ENCODE results near the gene CAMKMT.

Gene CAMKMT

GRCh38 chr2:44751754-44752479, 390.2 kb downstream of the CAMKMT start:
- H2BK5ac ChIP-seq (ENCODE audit: low read depth, low read length, poor library complexity) = no peak overlapping the region
- H3K79me1 ChIP-seq (ENCODE audit: low read length) = no peaks in the 10 kb centered on the region
- no peak overlapping the region for H2AFZ ChIP-seq (ENCODE audit: insufficient read depth, low read length, poor library complexity)
- H3K27me3 ChIP-seq (ENCODE audit: insufficient read depth, low read length) = no peaks in the 10 kb centered on the region
- no peak overlapping the region for H4K12ac ChIP-seq (ENCODE audit: low read depth, low read length)
- no peak overlapping the region for H4K91ac ChIP-seq (ENCODE audit: low read depth, low read length)
- DNase-seq = no peak
- H2BK120ac ChIP-seq (ENCODE audit: insufficient read depth, low read length, poor library complexity) = no peak overlapping the region
- H3K4me2 ChIP-seq (ENCODE audit: low read length) = no peak overlapping the region
- no peak overlapping the region for H4K8ac ChIP-seq (ENCODE audit: low read depth, low read length)
- H3K9ac ChIP-seq (ENCODE audit: low read length) = no peak overlapping the region
- no peak overlapping the region for H3K18ac ChIP-seq (ENCODE audit: low read length)
- peaks cover 2% of the 10 kb centered on the region for H3K9me3 ChIP-seq (ENCODE audit: insufficient read depth, low read depth, low read length)
- WGBS (ENCODE audit: extremely low coverage, insufficient coverage, insufficient read length) = no CpG with 5 or more reads among the region's 8 CpGs
- no peak overlapping the region for H2AK5ac ChIP-seq (ENCODE audit: low read length)
- no peak overlapping the region for H3K4ac ChIP-seq (ENCODE audit: low read depth, low read length)
- no peak overlapping the region for H3K23ac ChIP-seq (ENCODE audit: low read length)
- no peak overlapping the region for H3K4me3 ChIP-seq (ENCODE audit: low read depth, low read length)
- no peak overlapping the region for H2BK12ac ChIP-seq (ENCODE audit: low read length)
- H3K14ac ChIP-seq (ENCODE audit: low read length) = no peak overlapping the region
- H3K4me1 ChIP-seq (ENCODE audit: control insufficient read depth in 1 of 2, insufficient read depth in 2 of 2, low read length in 2 of 2) = no peaks in the 10 kb centered on the region
- H3K79me2 ChIP-seq (ENCODE audit: control insufficient read depth, insufficient read depth, low read length, poor library complexity) = no peaks in the 10 kb centered on the region
- H3K27ac ChIP-seq (ENCODE audit: low read depth, low read length) = no peak overlapping the region
- H3K36me3 ChIP-seq (ENCODE audit: control insufficient read depth in 1 of 2, insufficient read depth in 2 of 2, low read length in 2 of 2) = no peaks in the 10 kb centered on the region

- no peak overlapping the region for H3K4ac ChIP-seq (ENCODE audit: low read depth, low read length)
- H3K27ac ChIP-seq (ENCODE audit: low read depth, low read length) = no peak overlapping the region
- H3K4me1 ChIP-seq (ENCODE audit: control insufficient read depth in 1 of 2, insufficient read depth in 2 of 2, low read length in 2 of 2) = no peaks in the 10 kb centered on the region
- H3K18ac ChIP-seq (ENCODE audit: low read length) = no peak overlapping the region
- H4K91ac ChIP-seq (ENCODE audit: low read depth, low read length) = no peak overlapping the region
- H4K12ac ChIP-seq (ENCODE audit: low read depth, low read length) = no peak overlapping the region
- H4K8ac ChIP-seq (ENCODE audit: low read depth, low read length) = no peak overlapping the region
- H3K4me2 ChIP-seq (ENCODE audit: low read length) = no peak overlapping the region
- H2AK5ac ChIP-seq (ENCODE audit: low read length) = no peak overlapping the region
- H3K79me2 ChIP-seq (ENCODE audit: control insufficient read depth, insufficient read depth, low read length, poor library complexity) = no peaks in the 10 kb centered on the region
- peak overlapping the region; percentile 52 for H3K9ac ChIP-seq (ENCODE audit: low read length)
- no peak overlapping the region for H3K23ac ChIP-seq (ENCODE audit: low read length)
- no peak overlapping the region for H2BK5ac ChIP-seq (ENCODE audit: low read depth, low read length, poor library complexity)
- no peaks in the 10 kb centered on the region for H3K79me1 ChIP-seq (ENCODE audit: low read length)
- H2AFZ ChIP-seq (ENCODE audit: insufficient read depth, low read length, poor library complexity) = no peak overlapping the region
- H2BK12ac ChIP-seq (ENCODE audit: low read length) = no peak overlapping the region
- H2BK120ac ChIP-seq (ENCODE audit: insufficient read depth, low read length, poor library complexity) = no peak overlapping the region
- no peak overlapping the region for H3K4me3 ChIP-seq (ENCODE audit: low read depth, low read length)
- H3K9me3 ChIP-seq (ENCODE audit: insufficient read depth, low read depth, low read length) = peaks cover 2% of the 10 kb centered on the region
- no CpG with 5 or more reads among the region's 2 CpGs for WGBS (ENCODE audit: extremely low coverage, insufficient coverage, insufficient read length)
- no peaks in the 10 kb centered on the region for H3K27me3 ChIP-seq (ENCODE audit: insufficient read depth, low read length)
- no peak overlapping the region for H3K14ac ChIP-seq (ENCODE audit: low read length)
- no peak for DNase-seq
- no peaks in the 10 kb centered on the region for H3K36me3 ChIP-seq (ENCODE audit: control insufficient read depth in 1 of 2, insufficient read depth in 2 of 2, low read length in 2 of 2)
These were observed 391.0 kb downstream of the CAMKMT start for GRCh38 chr2:44752761-44753160.

- no peak overlapping the region for H2BK12ac ChIP-seq (ENCODE audit: low read length)
- no peak overlapping the region for H3K4me3 ChIP-seq (ENCODE audit: low read depth, low read length)
- H3K9me3 ChIP-seq (ENCODE audit: insufficient read depth, low read depth, low read length) = peaks cover 2% of the 10 kb centered on the region
- no peak for DNase-seq
- no peak overlapping the region for H3K18ac ChIP-seq (ENCODE audit: low read length)
- H3K4me2 ChIP-seq (ENCODE audit: low read length) = no peak overlapping the region
- H4K91ac ChIP-seq (ENCODE audit: low read depth, low read length) = no peak overlapping the region
- H3K9ac ChIP-seq (ENCODE audit: low read length) = no peak overlapping the region
- H2AK5ac ChIP-seq (ENCODE audit: low read length) = no peak overlapping the region
- no peak overlapping the region for H4K8ac ChIP-seq (ENCODE audit: low read depth, low read length)
- peaks cover 1 to 6% of the 10 kb centered on the region in 2 experiments for H3K4me1 ChIP-seq (ENCODE audit: control insufficient read depth in 1 of 2, insufficient read depth in 2 of 2, low read length in 2 of 2)
- H2AFZ ChIP-seq (ENCODE audit: insufficient read depth, low read length, poor library complexity) = no peak overlapping the region
- H2BK5ac ChIP-seq (ENCODE audit: low read depth, low read length, poor library complexity) = no peak overlapping the region
- H3K36me3 ChIP-seq (ENCODE audit: control insufficient read depth in 1 of 2, insufficient read depth in 2 of 2, low read length in 2 of 2) = no peaks in the 10 kb centered on the region
- H3K4ac ChIP-seq (ENCODE audit: low read depth, low read length) = no peak overlapping the region
- no peak overlapping the region for H3K23ac ChIP-seq (ENCODE audit: low read length)
- no peaks in the 10 kb centered on the region for H3K79me2 ChIP-seq (ENCODE audit: control insufficient read depth, insufficient read depth, low read length, poor library complexity)
- no peak overlapping the region for H2BK120ac ChIP-seq (ENCODE audit: insufficient read depth, low read length, poor library complexity)
- no peaks in the 10 kb centered on the region for H3K27me3 ChIP-seq (ENCODE audit: insufficient read depth, low read length)
- no peak overlapping the region for H4K12ac ChIP-seq (ENCODE audit: low read depth, low read length)
- H3K14ac ChIP-seq (ENCODE audit: low read length) = no peak overlapping the region
- WGBS (ENCODE audit: extremely low coverage, insufficient coverage, insufficient read length) = no CpG with 5 or more reads among the region's 3 CpGs
- H3K79me1 ChIP-seq (ENCODE audit: low read length) = no peaks in the 10 kb centered on the region
- H3K27ac ChIP-seq (ENCODE audit: low read depth, low read length) = no peak overlapping the region
These were observed 392.0 kb downstream of the CAMKMT start for GRCh38 chr2:44753552-44754285.

GRCh38 chr2:44758591-44758990, 396.8 kb downstream of the CAMKMT start:
- Histone ChIP-seq H3K4me3 (ENCODE audit: low read depth, low read length) (no peak overlapping the region), H2BK5ac (ENCODE audit: low read depth, low read length, poor library complexity) (no peak overlapping the region), H4K8ac (ENCODE audit: low read depth, low read length) (no peak overlapping the region), H4K91ac (ENCODE audit: low read depth, low read length) (no peak overlapping the region), H3K27me3 (ENCODE audit: insufficient read depth, low read length) (no peaks in the 10 kb centered on the region), H3K27ac (ENCODE audit: low read depth, low read length) (no peak overlapping the region), H4K12ac (ENCODE audit: low read depth, low read length) (no peak overlapping the region), H3K14ac (ENCODE audit: low read length) (no peak overlapping the region), H3K9me3 (ENCODE audit: insufficient read depth, low read depth, low read length) (peaks cover 2% of the 10 kb centered on the region), H3K36me3 (ENCODE audit: control insufficient read depth in 1 of 2, insufficient read depth in 2 of 2, low read length in 2 of 2) (no peaks in the 10 kb centered on the region), H3K79me2 (ENCODE audit: control insufficient read depth, insufficient read depth, low read length, poor library complexity) (no peaks in the 10 kb centered on the region), H2BK12ac (ENCODE audit: low read length) (no peak overlapping the region), H3K9ac (ENCODE audit: low read length) (no peak overlapping the region), H2AFZ (ENCODE audit: insufficient read depth, low read length, poor library complexity) (no peak overlapping the region), H3K4me1 (ENCODE audit: control insufficient read depth in 1 of 2, insufficient read depth in 2 of 2, low read length in 2 of 2) (peaks cover 2 to 6% of the 10 kb centered on the region in 2 experiments), H2AK5ac (ENCODE audit: low read length) (no peak overlapping the region), H3K18ac (ENCODE audit: low read length) (no peak overlapping the region), H2BK120ac (ENCODE audit: insufficient read depth, low read length, poor library complexity) (no peak overlapping the region), H3K4ac (ENCODE audit: low read depth, low read length) (no peak overlapping the region), H3K4me2 (ENCODE audit: low read length) (no peak overlapping the region), H3K23ac (ENCODE audit: low read length) (no peak overlapping the region), H3K79me1 (ENCODE audit: low read length) (no peaks in the 10 kb centered on the region)
- no peak for DNase-seq
- WGBS (ENCODE audit: extremely low coverage, insufficient coverage, insufficient read length) = no CpG with 5 or more reads among the region's 4 CpGs

Measured in trophoblast cell (in vitro differentiated cells and primary cell).